Embryonic facial prominence (tissue), 1 donor: ENCODE results near the gene BBS5.

Experiments
- DNase-seq: peaks from one replicate; pipeline ENCODE4 v3.0.0-alpha.2; 2016; ENCODE audit errors: extremely low spot score

The BBS5 gene

DNA sequence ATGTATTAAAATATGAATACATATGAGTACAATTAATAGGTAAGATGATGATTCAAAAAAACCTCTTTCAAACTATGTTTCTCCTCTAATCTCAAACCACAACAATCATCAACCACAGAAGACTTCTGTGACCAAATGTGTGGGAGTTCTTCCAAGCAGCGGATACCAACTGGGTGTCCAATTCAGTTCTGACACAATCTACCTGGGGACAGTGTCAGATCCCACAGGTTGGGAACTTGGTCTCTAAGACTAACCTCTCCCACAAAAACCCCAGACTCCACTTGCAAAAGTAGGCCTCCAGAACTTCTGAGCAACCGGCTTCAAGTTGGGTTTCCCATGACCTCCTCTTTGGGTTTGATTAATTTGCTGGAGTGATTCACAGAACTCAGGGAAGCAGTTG lies 67.5 kb downstream of the BBS5 start:
- DNase-seq = no peak
